Mesodermal cell (in vitro differentiated cells): ENCODE measurements around the gene CLASP1. TPM values are rescaled to one million over a fixed set of nuclear protein-coding genes. Genes with fewer than 3 reads are reported as not detected.
"Not testable (repeated sequence)": the region's sequence is repeated elsewhere in the genome, so short reads cannot be mapped to it uniquely, and the experiment has no call there.

Source experiments
- H3K27ac ChIP-seq: 2 replicates; pipeline ENCODE4 v1.7.0; 2013; ENCODE audit warnings: mild to moderate bottlenecking, low read depth, low read length, moderate library complexity; ENCODE audit not compliant: severe bottlenecking
- H3K36me3 ChIP-seq: 2 replicates; pipeline ENCODE4 v1.7.1; 2013; ENCODE audit warnings: mild to moderate bottlenecking, low read length, moderate library complexity; ENCODE audit not compliant: control insufficient read depth, insufficient read depth
- H3K4me1 ChIP-seq: one replicate; pipeline ENCODE4 v1.7.1; 2013; ENCODE audit warnings: mild to moderate bottlenecking, low read length; ENCODE audit not compliant: insufficient read depth, control insufficient read depth, poor library complexity, severe bottlenecking
- H3K4me3 ChIP-seq: 2 replicates; pipeline ENCODE4 v1.7.0; 2013; ENCODE audit warnings: low read length, control low read depth, mild to moderate bottlenecking; ENCODE audit not compliant: insufficient read depth, poor library complexity, severe bottlenecking; ENCODE audit errors: extremely low read depth
- H3K9me3 ChIP-seq: 2 replicates; pipeline ENCODE4 v1.7.1; 2013; ENCODE audit warnings: mild to moderate bottlenecking, low read length, moderate library complexity; ENCODE audit not compliant: control insufficient read depth
- WGBS, 2 experiments: methylation state at CpG; one replicate each; pipeline ENCODE4 v1.1.5; 2013; ENCODE audit warnings: missing lambda C conversion rate in 2 of 2; ENCODE audit not compliant: insufficient coverage in 2 of 2; 5-methylcytosine and 5-hydroxymethylcytosine counted together
- polyA plus RNA-seq, 2 experiments: library from polyadenylated mRNA; stranded (reverse); fragments of 50-300 nt; gene quantifications; one replicate each; pipeline ENCODE4 v1.2.3, GENCODE V29; 2013

The CLASP1 gene
- 46.9 TPM for polyA plus RNA-seq (2013, experiment 1 of 2)
- 35.9 TPM for polyA plus RNA-seq (2013, experiment 2 of 2)

GRCh38 chr2:121649149-121649595 is at the start of gene CLASP1:
Gene CLASP1 (minus strand): TSS chr2:121649462. CDS start chr2:121605895, 43,567 bp downstream.
- Histone ChIP-seq H3K36me3 (peaks cover 6% of the 10 kb centered on the region), H3K27ac (peak within 1 kb of the TSS; percentile 95), H3K4me1 (peaks cover 11% of the 10 kb centered on the region), H3K4me3 (peak within 1 kb of the TSS; percentile 95), H3K9me3 (no peaks in the 10 kb centered on the region)
- WGBS, 2 experiments, result 0% methylated on average over 15 to 20 of the region's 36 CpGs

GRCh38 chr2:121698318-121698930 is 49.2 kb upstream of the CLASP1 start:
- H3K36me3 ChIP-seq, result no peaks in the 10 kb centered on the region
- no peak overlapping the region for H3K27ac ChIP-seq
- peaks cover 22% of the 10 kb centered on the region for H3K4me1 ChIP-seq
- no peaks in the 10 kb centered on the region for H3K9me3 ChIP-seq
- H3K4me3 ChIP-seq, result no peak overlapping the region
- WGBS, 2 experiments, result 96 to 98% methylated on average over 7 to 9 of the region's 11 CpGs

GRCh38 chr2:121697108-121697631 is 47.9 kb upstream of the CLASP1 start:
- Histone ChIP-seq H3K4me3 (no peak overlapping the region), H3K27ac (no peak overlapping the region), H3K4me1 (peaks cover 22% of the 10 kb centered on the region), H3K36me3 (no peaks in the 10 kb centered on the region), H3K9me3 (no peaks in the 10 kb centered on the region)
- WGBS, 2 experiments, result 44 to 65% methylated on average over 3 to 4 of the region's 4 CpGs

- Histone ChIP-seq H3K27ac (no peak overlapping the region), H3K9me3 (no peaks in the 10 kb centered on the region), H3K4me3 (no peak overlapping the region), H3K36me3 (no peaks in the 10 kb centered on the region), H3K4me1 (peaks cover 22% of the 10 kb centered on the region)
- 94 to 95% methylated on average over 6 of the region's 7 CpGs for WGBS, 2 experiments
Observed at GRCh38 chr2:121696410-121696930, 47.2 kb upstream of the CLASP1 start.

GRCh38 chr2:121695171-121695451 is 45.8 kb upstream of the CLASP1 start:
- H3K36me3 ChIP-seq, result no peaks in the 10 kb centered on the region
- H3K4me3 ChIP-seq, result no peak overlapping the region
- WGBS, 2 experiments, result 23% methylated on average over 1 of the region's 2 CpGs; no CpG with 5 or more reads in 1 of the 2 experiments
- no peaks in the 10 kb centered on the region for H3K9me3 ChIP-seq
- H3K27ac ChIP-seq, result no peak overlapping the region
- H3K4me1 ChIP-seq, result peaks cover 18% of the 10 kb centered on the region

GRCh38 chr2:121694398-121695170 is 45.3 kb upstream of the CLASP1 start:
- Histone ChIP-seq H3K4me1 (peaks cover 15% of the 10 kb centered on the region), H3K4me3 (no peak overlapping the region), H3K36me3 (no peaks in the 10 kb centered on the region), H3K9me3 (no peaks in the 10 kb centered on the region), H3K27ac (no peak overlapping the region)
- 82 to 87% methylated on average over 4 to 5 of the region's 6 CpGs for WGBS, 2 experiments

GRCh38 chr2:121690572-121690971 is 41.3 kb upstream of the CLASP1 start:
- WGBS, 2 experiments, result 100% methylated on average over 2 of the region's 3 CpGs
- not testable (repeated sequence) for H3K27ac ChIP-seq, H3K4me3 ChIP-seq, H3K4me1 ChIP-seq, H3K36me3 ChIP-seq, H3K9me3 ChIP-seq

- H3K27ac ChIP-seq, result no peak overlapping the region
- peaks cover 7% of the 10 kb centered on the region for H3K4me1 ChIP-seq
- no peaks in the 10 kb centered on the region for H3K9me3 ChIP-seq
- 92 to 98% methylated on average over 3 to 4 of the region's 6 CpGs for WGBS, 2 experiments
- H3K36me3 ChIP-seq, result no peaks in the 10 kb centered on the region
- H3K4me3 ChIP-seq, result no peak overlapping the region
Observed at GRCh38 chr2:121690095-121690494, 40.8 kb upstream of the CLASP1 start.

GRCh38 chr2:121689356-121689755 is 40.1 kb upstream of the CLASP1 start:
- no peak overlapping the region for H3K27ac ChIP-seq
- WGBS, 2 experiments, result 100% methylated on average over 2 to 4 of the region's 4 CpGs

GRCh38 chr2:121688820-121689219 is 39.6 kb upstream of the CLASP1 start:
- H3K27ac ChIP-seq, result no peak overlapping the region
- H3K36me3 ChIP-seq, result no peaks in the 10 kb centered on the region
- H3K4me3 ChIP-seq, result no peak overlapping the region
- peaks cover 4% of the 10 kb centered on the region for H3K9me3 ChIP-seq
- 83 to 100% methylated on average over 1 of the region's 2 CpGs for WGBS, 2 experiments
- no peaks in the 10 kb centered on the region for H3K4me1 ChIP-seq

More at GRCh38 chr2:121689356-121689755, 40.1 kb upstream of the CLASP1 start:
- H3K36me3 ChIP-seq, result no peaks in the 10 kb centered on the region
- H3K4me1 ChIP-seq, result no peaks in the 10 kb centered on the region
- no peaks in the 10 kb centered on the region for H3K9me3 ChIP-seq
- H3K4me3 ChIP-seq, result no peak overlapping the region
